OCI-LY7 (cell line): Measurements from ENCODE around the gene CORO2A.

Experiments used
- EZH2phosphoT487 ChIP-seq: fragments of 200-600 bp; sonication (generic); IDR thresholded peaks from 2 replicates; pipeline ENCODE4 v1.6.1; 2018; ENCODE audit warnings: low read depth, borderline replicate concordance, mild to moderate bottlenecking, mixed run types, antibody characterized with exemption, low read length, moderate library complexity, mixed read lengths
- TF ChIP-seq, protein P1 (sequence below): fragments of 200-600 bp; sonication (generic); conservative IDR thresholded peaks from 2 replicates; pipeline ENCODE4 v1.5.1; 2014; ENCODE audit warnings: mild to moderate bottlenecking, antibody characterized with exemption, low read length, moderate library complexity, mixed read lengths

DNA sequence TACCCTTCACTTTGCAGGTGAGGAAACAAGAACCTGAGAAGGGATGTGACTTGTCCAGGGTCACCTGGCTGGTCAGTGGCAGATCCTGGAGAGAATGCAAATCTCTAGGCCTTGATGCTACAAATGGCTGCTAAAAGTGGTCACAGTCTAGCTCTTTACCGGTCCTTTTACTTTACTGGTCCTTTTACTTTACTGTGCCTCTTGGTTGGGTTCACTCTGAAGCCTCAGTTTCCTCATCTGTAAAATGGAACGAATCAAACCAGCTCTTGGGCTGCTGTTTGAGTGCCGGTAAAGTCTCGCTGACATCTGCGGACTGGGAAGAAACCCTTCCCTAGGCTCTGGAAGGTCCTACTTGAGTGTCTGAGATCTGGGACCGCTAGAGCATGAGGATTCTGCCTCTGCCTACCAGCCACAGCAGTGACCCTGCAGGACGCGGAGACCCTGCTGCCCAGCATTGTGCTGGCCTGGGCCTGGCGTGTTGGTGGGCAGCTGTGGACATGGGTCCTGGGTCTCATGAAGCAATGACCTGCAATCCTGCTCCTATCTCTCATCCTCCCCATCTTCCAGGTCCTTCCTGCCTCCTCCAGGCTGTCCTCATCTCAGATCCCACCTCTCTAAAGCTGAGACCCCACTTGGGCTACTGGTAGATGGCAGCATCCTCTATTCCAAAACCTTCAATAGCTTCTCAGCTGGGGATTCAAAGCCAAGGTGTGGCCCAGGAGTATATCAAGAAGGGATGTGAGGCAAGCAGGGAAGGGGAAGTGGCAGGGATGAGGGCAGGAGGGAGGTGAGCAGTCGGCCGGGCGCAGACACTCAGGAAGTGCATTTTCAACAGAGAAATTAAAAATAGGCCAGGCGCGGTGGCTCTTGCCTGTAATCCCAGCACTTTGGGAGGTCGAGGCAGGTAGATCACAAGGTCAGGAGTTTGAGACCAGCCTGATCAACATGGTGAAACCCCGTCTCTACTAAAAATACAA is 13.3 kb downstream of the CORO2A start:
- TF ChIP-seq, protein P1, sequence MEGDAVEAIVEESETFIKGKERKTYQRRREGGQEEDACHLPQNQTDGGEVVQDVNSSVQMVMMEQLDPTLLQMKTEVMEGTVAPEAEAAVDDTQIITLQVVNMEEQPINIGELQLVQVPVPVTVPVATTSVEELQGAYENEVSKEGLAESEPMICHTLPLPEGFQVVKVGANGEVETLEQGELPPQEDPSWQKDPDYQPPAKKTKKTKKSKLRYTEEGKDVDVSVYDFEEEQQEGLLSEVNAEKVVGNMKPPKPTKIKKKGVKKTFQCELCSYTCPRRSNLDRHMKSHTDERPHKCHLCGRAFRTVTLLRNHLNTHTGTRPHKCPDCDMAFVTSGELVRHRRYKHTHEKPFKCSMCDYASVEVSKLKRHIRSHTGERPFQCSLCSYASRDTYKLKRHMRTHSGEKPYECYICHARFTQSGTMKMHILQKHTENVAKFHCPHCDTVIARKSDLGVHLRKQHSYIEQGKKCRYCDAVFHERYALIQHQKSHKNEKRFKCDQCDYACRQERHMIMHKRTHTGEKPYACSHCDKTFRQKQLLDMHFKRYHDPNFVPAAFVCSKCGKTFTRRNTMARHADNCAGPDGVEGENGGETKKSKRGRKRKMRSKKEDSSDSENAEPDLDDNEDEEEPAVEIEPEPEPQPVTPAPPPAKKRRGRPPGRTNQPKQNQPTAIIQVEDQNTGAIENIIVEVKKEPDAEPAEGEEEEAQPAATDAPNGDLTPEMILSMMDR = no peak
- TF ChIP-seq EZH2phosphoT487 = no peak
